HuH-7.5 (cell line): ENCODE measurements around the gene ZNF660.
A peak's percentile ranks its signal among the peaks of the same experiment; 100 is the strongest.

Experiments used
- DNase-seq: peaks from one replicate; pipeline ENCODE4 v3.0.0; 2011; ENCODE audit warnings: low spot score

ZNF660 gene

DNA sequence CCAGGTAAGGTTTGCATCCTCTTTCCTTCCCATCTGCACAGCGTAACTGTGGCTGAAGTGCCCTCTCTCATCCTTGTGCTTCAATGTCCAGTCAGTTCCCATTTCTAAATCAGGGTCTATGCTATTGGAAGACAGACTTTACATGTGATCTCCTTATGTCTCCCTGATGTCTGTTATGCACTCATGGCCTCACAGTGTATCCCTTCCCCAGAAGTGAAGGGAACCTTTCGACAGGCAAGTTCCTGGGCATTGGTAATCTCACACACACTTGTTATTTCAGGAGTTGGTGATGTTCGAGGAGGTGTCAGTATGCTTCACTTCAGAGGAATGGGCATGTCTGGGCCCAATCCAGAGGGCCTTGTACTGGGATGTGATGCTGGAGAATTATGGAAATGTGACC is 47.4 kb downstream of the ZNF660 start:
- DNase-seq, result no peak

DNA sequence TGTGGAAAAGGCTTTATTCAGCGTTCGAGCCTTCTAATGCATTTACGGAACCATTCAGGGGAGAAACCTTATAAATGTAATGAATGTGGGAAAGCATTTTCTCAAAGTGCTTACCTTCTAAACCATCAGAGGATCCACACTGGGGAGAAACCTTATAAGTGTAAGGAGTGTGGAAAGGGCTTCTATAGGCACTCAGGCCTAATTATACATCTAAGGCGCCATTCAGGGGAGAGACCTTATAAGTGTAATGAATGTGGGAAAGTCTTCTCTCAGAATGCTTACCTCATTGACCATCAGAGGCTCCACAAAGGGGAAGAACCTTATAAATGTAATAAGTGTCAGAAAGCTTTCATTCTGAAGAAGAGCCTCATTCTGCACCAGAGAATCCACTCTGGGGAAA is 57.6 kb downstream of the ZNF660 start:
- DNase-seq, result no peak

DNA sequence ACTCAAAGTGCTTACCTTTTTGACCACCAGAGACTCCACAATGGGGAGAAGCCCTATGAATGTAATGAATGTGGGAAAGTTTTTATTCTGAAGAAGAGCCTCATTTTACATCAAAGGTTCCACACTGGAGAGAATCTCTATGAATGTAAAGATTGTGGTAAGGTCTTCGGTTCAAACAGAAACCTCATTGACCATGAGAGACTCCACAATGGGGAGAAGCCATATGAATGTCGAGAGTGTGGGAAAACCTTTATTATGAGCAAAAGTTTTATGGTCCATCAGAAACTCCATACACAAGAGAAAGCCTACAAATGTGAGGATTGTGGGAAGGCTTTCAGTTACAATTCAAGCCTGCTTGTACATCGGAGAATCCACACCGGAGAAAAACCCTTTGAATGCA is 58.3 kb downstream of the ZNF660 start:
- DNase-seq, result no peak

DNA sequence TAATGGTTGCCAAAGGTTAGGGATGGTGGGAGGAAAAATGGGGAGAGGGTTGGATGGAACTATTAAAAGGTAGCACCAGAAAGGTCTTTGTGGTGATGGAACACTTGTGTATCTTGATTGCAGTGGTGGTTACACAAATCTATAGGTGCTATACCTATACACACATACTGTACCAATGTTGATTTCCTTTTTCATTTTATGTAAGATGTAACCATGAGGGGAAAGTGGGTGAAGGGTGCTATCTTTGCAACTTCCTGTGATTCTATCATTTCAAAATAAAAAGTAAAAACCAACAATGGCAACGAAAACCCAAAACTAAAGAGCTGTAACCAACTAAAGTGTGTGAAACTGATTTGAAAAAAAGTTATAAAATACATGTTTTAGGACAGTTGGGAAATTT is 63.0 kb downstream of the ZNF660 start:
- no peak for DNase-seq

DNA sequence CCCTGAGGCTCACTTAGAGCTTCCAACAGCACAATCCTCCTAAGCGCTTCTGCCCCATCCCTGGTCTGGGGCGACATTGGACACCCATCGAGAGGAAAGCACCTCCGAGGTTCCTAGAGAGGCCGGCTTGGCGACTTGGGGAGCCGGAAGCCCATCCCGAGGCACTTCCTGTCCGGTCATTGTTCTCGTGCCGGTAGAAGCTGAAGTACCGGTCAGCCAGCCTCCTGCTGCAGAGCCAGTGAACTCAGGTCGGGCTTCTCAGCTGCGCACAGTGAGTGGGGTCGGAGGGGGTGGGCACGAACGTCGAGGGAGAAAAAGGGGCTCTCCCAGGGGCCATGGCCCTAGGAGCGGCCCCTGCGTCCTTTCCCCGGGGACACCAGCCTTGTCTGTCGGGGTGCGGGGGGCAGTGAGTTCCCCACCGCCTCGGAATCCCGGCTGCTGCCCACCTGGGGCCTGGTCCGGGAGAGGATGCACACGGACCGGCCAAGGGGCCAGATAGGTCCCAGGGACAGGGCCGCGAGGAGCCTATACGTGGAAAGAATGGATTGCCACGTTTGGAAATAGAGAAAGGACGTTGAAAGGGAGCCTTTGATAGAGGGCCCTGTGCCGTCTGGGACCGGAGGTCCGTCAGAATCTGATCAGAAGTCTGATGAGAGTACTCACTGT is 63.9 kb downstream of the ZNF660 start, which contains the start of gene ZNF35:
Gene ZNF35, plus strand, starts transcription at position 169 of the 666 bp plus-strand sequence. CDS start 2,336 bp downstream, outside the sequence.
- DNase-seq, result peak; percentile 67
